SKM-1 treated with dmso at 0.1 percent for 144 hours (cell line): ENCODE results near the gene F9.

ENCODE experiments used
- DNase-seq: peaks from one replicate; lab custom pipeline; 2025; ENCODE audit not compliant: unreplicated experiment; lab: John Stamatoyannopoulos, UW

The F9 gene

DNA sequence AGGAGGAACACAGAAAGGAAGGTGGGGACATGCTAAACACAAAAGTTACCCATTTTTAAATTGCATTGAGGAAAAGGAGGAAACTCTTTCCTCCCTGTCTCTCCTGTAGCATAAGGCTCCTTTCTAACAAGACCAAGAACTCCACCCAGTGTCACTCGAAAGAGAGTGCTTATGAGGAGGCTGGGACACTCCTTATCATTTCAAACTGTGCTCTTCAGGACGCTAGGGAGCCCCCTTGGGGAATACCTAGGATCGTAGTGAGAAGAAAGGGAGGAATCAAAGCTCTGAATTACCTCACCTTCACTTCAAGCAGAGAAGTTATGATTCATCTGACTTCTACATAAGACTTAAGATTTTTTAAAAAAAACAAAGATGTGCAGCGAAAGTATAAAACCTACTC lies 65.5 kb downstream of the F9 start:
- DNase-seq, result no peak

DNA sequence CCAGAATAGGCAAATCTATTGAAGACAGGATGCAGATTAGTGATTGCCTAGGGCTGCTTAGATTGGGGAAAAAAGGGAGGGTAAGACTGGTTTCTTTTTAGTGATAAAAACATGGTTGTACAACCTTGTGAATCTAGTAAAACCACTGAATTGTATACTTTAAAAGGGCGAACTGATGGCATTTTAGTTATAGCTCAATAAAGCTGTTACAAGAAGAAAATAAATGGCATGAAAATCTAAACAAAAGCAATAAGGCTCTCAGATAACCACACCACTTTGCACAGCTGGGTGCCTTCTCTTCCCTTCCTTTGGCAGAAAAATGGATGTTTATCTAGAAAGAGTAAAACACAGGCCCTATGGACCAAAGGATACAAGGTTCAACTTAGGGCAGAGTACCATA lies 69.6 kb downstream of the F9 start:
- DNase-seq, result no peak
